ENCODE data around the gene LZIC. TPM values are rescaled to one million over a fixed set of nuclear protein-coding genes. Genes with fewer than 3 reads are reported as not detected.
A peak's percentile ranks its signal among the peaks of the same experiment; 100 is the strongest.

Gene LZIC
- total RNA-seq, 1 experiment from 2014 or later: 32.5 TPM

GRCh38 chr1:9929431-9930385, 13.5 kb downstream of the LZIC start:
- Histone ChIP-seq H3K79me2 (ENCODE audit: low read length) (no peaks in the 10 kb centered on the region), H3K4me1 (ENCODE audit: insufficient read depth, low read length) (no peaks in the 10 kb centered on the region), H4K20me1 (ENCODE audit: low read length) (no peaks in the 10 kb centered on the region), H2AFZ (ENCODE audit: low read length) (no peak overlapping the region), H3K9me3 (ENCODE audit: low read length) (no peaks in the 10 kb centered on the region), H3F3A (ENCODE audit: low read length, unreplicated experiment) (no peaks in the 10 kb centered on the region), H3K4me2 (ENCODE audit: low read length) (no peak overlapping the region), H3K36me3 (ENCODE audit: low read depth, low read length) (peaks cover 12% of the 10 kb centered on the region), H3K27ac (ENCODE audit: low read length) (no peak overlapping the region), H3K27me3 (ENCODE audit: low read length) (no peaks in the 10 kb centered on the region), H3K9ac (ENCODE audit: low read length) (no peak overlapping the region), H3K4me3 (ENCODE audit: low read length) (no peak overlapping the region), H3K9me2 (replicated peaks; ENCODE audit: low read length) (no peaks in the 10 kb centered on the region)
- intact Hi-C loops (cut with micrococcal nuclease): no loop called here
- ChIA-PET CTCF (no interaction called here), POLR2A (ENCODE audit: unreplicated experiment) (no interaction called here)
- DNase-seq: no peak
- ATAC-seq: no peak
- no peak for TF ChIP-seq EZH2phosphoT487 (IDR thresholded peaks at IDR 0.05; ENCODE audit: borderline replicate concordance, low read length)
- TF ChIP-seq EZH2 (IDR thresholded peaks at IDR 0.05; ENCODE audit: low read length, unreplicated experiment): no peak
- no peak for TF ChIP-seq CTCF (conservative IDR thresholded peaks at IDR 0.05; ENCODE audit: low read depth, low read length)
- TSS peak; percentile 18 for BruUV-seq (replicated peaks)

- DNase-seq (no peak), ATAC-seq (no peak)
- no peaks in the 10 kb centered on the region for H3K4me1 ChIP-seq (ENCODE audit: insufficient read depth, low read length)
- no peaks in the 10 kb centered on the region for H3K9me2 ChIP-seq (replicated peaks; ENCODE audit: low read length)
- H3K27me3 ChIP-seq (ENCODE audit: low read length): no peaks in the 10 kb centered on the region
- no peak for TF ChIP-seq CTCF (conservative IDR thresholded peaks at IDR 0.05; ENCODE audit: low read depth, low read length)
- no peak for TF ChIP-seq EZH2 (IDR thresholded peaks at IDR 0.05; ENCODE audit: low read length, unreplicated experiment)
- TF ChIP-seq EZH2phosphoT487 (IDR thresholded peaks at IDR 0.05; ENCODE audit: borderline replicate concordance, low read length): no peak
- no peaks in the 10 kb centered on the region for H3K79me2 ChIP-seq (ENCODE audit: low read length)
- H3K4me3 ChIP-seq (ENCODE audit: low read length): no peak overlapping the region
- intact Hi-C loops (cut with micrococcal nuclease): no loop called here
- H3K4me2 ChIP-seq (ENCODE audit: low read length): no peak overlapping the region
- no peaks in the 10 kb centered on the region for H3K9me3 ChIP-seq (ENCODE audit: low read length)
- H3K9ac ChIP-seq (ENCODE audit: low read length): no peak overlapping the region
- H4K20me1 ChIP-seq (ENCODE audit: low read length): no peaks in the 10 kb centered on the region
- no TSS peak for BruUV-seq (replicated peaks)
- ChIA-PET POLR2A (ENCODE audit: unreplicated experiment) (no interaction called here), CTCF (no interaction called here)
- H3K36me3 ChIP-seq (ENCODE audit: low read depth, low read length): peaks cover 5% of the 10 kb centered on the region
- no peaks in the 10 kb centered on the region for H3F3A ChIP-seq (ENCODE audit: low read length, unreplicated experiment)
- H2AFZ ChIP-seq (ENCODE audit: low read length): no peak overlapping the region
- H3K27ac ChIP-seq (ENCODE audit: low read length): no peak overlapping the region
These were observed 15.9 kb downstream of the LZIC start for GRCh38 chr1:9927259-9927658.

GRCh38 chr1:9922342-9922741, 20.8 kb downstream of the LZIC start:
- POLR2A ChIA-PET (ENCODE audit: unreplicated experiment): no interaction called here
- intact Hi-C loops (cut with micrococcal nuclease): no loop called here

More at GRCh38 chr1:9922342-9922741, 20.8 kb downstream of the LZIC start:
- Histone ChIP-seq H3K36me3 (ENCODE audit: low read depth, low read length) (no peaks in the 10 kb centered on the region), H3K79me2 (ENCODE audit: low read length) (no peaks in the 10 kb centered on the region), H3K4me3 (ENCODE audit: low read length) (no peak overlapping the region), H3K4me1 (ENCODE audit: insufficient read depth, low read length) (no peaks in the 10 kb centered on the region), H4K20me1 (ENCODE audit: low read length) (no peaks in the 10 kb centered on the region), H2AFZ (ENCODE audit: low read length) (no peak overlapping the region), H3K9me3 (ENCODE audit: low read length) (no peaks in the 10 kb centered on the region), H3K9ac (ENCODE audit: low read length) (no peak overlapping the region), H3K27me3 (ENCODE audit: low read length) (no peaks in the 10 kb centered on the region), H3K4me2 (ENCODE audit: low read length) (no peak overlapping the region), H3K27ac (ENCODE audit: low read length) (no peak overlapping the region), H3K9me2 (replicated peaks; ENCODE audit: low read length) (no peaks in the 10 kb centered on the region), H3F3A (ENCODE audit: low read length, unreplicated experiment) (no peaks in the 10 kb centered on the region)
- BruUV-seq (replicated peaks): no TSS peak
- CTCF ChIA-PET: no interaction called here
- no peak for DNase-seq
- no peak for TF ChIP-seq EZH2 (IDR thresholded peaks at IDR 0.05; ENCODE audit: low read length, unreplicated experiment)
- no peak for TF ChIP-seq EZH2phosphoT487 (IDR thresholded peaks at IDR 0.05; ENCODE audit: borderline replicate concordance, low read length)
- no peak for TF ChIP-seq CTCF (conservative IDR thresholded peaks at IDR 0.05; ENCODE audit: low read depth, low read length)
- no peak for ATAC-seq
